Activated naive CD8-positive, alpha-beta T cell treated with anti-CD3 and anti-CD28 coated beads, Interleukin-2, amount 10 ng/mL, durations not matched to agents 7 days and 5 days (primary cell): ENCODE measurements around the gene TNFSF12. TPM values are rescaled to one million over a fixed set of nuclear protein-coding genes. Genes with fewer than 3 reads are reported as not detected.
"Not testable (repeated sequence)": the region's sequence is repeated elsewhere in the genome, so short reads cannot be mapped to it uniquely, and the experiment has no call there.

Experiments
- ATAC-seq: fragments of 150-1000 bp; cut with Tn5 transposase; one replicate; pipeline ENCODE4 v1.10.0; 2021; ENCODE audit warnings: low read depth, moderate library complexity
- POLR2A ChIA-PET: fragments of 350-600 bp; sonication (Branson Sonifier 250); formaldehyde crosslinking; loops from one replicate; lab custom pipeline; 2021; ENCODE audit warnings: antibody characterized with exemption; lab: Charles Lee
- DNase-seq: peaks from one replicate; pipeline ENCODE4 v3.0.0; 2021
- H3K27ac Mint-ChIP-seq: one replicate; pipeline ENCODE4 v1.8.0; 2022; ENCODE audit warnings: mild to moderate bottlenecking, mixed read lengths
- H3K27me3 Mint-ChIP-seq: one replicate; pipeline ENCODE4 v1.8.0; 2022; ENCODE audit warnings: mild to moderate bottlenecking, moderate library complexity, mixed read lengths
- H3K36me3 Mint-ChIP-seq: one replicate; pipeline ENCODE4 v1.8.0; 2021; ENCODE audit warnings: mild to moderate bottlenecking, mixed read lengths
- H3K4me1 Mint-ChIP-seq: one replicate; pipeline ENCODE4 v1.8.0; 2021; ENCODE audit warnings: mixed read lengths
- H3K4me3 Mint-ChIP-seq: one replicate; pipeline ENCODE4 v1.8.0; 2022; ENCODE audit warnings: mild to moderate bottlenecking, moderate library complexity, mixed read lengths
- H3K9me3 Mint-ChIP-seq: one replicate; pipeline ENCODE4 v1.8.0; 2021; ENCODE audit warnings: mixed read lengths
- total RNA-seq, 2 experiments: library from RNA; stranded (reverse); gene quantifications; one replicate each; pipeline ENCODE4 v1.2.3, GENCODE V29; 2021

The TNFSF12 gene
- total RNA-seq, 2 experiments from 2014 or later = 93.0 to 95.7 TPM

GRCh38 chr17:7588553-7589203 lies 39.8 kb downstream of the TNFSF12 start:
- Mint-ChIP-seq H3K4me3 (no peak overlapping the region), H3K27ac (no peak overlapping the region), H3K36me3 (peaks cover 11% of the 10 kb centered on the region), H3K4me1 (peaks cover 10% of the 10 kb centered on the region), H3K27me3 (no peaks in the 10 kb centered on the region), H3K9me3 (no peaks in the 10 kb centered on the region)
- ATAC-seq (no peak), DNase-seq (no peak)
- POLR2A ChIA-PET = interaction anchor here (0.9 to 2.4 kb wide), 9 partner anchors 9 to 152 kb away, joined by 3 to 10 read pairs (median 4); partner anchors contain the start of genes CD68, FGF11 and TP53

- H3K27me3 Mint-ChIP-seq = no peaks in the 10 kb centered on the region
- DNase-seq = peak; percentile 81
- POLR2A ChIA-PET = interaction anchor here (0.9 to 2.4 kb wide), 9 partner anchors 10 to 152 kb away, joined by 3 to 10 read pairs (median 4); partner anchors contain the start of genes CD68, FGF11 and TP53
- H3K4me1 Mint-ChIP-seq = peaks cover 9% of the 10 kb centered on the region
- no peak overlapping the region for H3K4me3 Mint-ChIP-seq
- H3K27ac Mint-ChIP-seq = no peak overlapping the region
- ATAC-seq = peak; percentile 81
- no peaks in the 10 kb centered on the region for H3K9me3 Mint-ChIP-seq
- H3K36me3 Mint-ChIP-seq = peaks cover 16% of the 10 kb centered on the region
Observed at GRCh38 chr17:7589204-7589868, 40.5 kb downstream of the TNFSF12 start.

GRCh38 chr17:7589891-7590691 lies 41.2 kb downstream of the TNFSF12 start, which contains the start of gene SOX15:
TSS of gene SOX15 (minus strand) at chr17:7590094. CDS start at chr17:7589676, 418 bp downstream.
- Mint-ChIP-seq H3K9me3 (no peaks in the 10 kb centered on the region), H3K4me1 (peaks cover 4% of the 10 kb centered on the region), H3K4me3 (no peak within 1 kb of the TSS), H3K27ac (peak within 1 kb of the TSS; percentile 49), H3K27me3 (no peaks in the 10 kb centered on the region), H3K36me3 (peaks cover 16% of the 10 kb centered on the region)
- POLR2A ChIA-PET = interaction anchor here (0.9 to 2.4 kb wide), 9 partner anchors 10 to 153 kb away, joined by 3 to 10 read pairs (median 4); partner anchors contain the start of genes CD68, FGF11 and TP53
- ATAC-seq (no peak), DNase-seq (no peak)

- POLR2A ChIA-PET = interaction anchor here (1.7 to 2.4 kb wide), 2 partner anchors 15 to 96 kb away, joined by 4 to 10 read pairs; partner anchors contain the start of gene TP53
- Mint-ChIP-seq H3K27me3 (no peaks in the 10 kb centered on the region), H3K27ac (peak overlapping the region; percentile 49), H3K36me3 (peaks cover 21% of the 10 kb centered on the region), H3K9me3 (no peaks in the 10 kb centered on the region), H3K4me1 (peaks cover 3% of the 10 kb centered on the region), H3K4me3 (no peak overlapping the region)
- DNase-seq (no peak), ATAC-seq (no peak)
Observed at GRCh38 chr17:7590743-7591142, 41.9 kb downstream of the TNFSF12 start.

- H3K36me3 Mint-ChIP-seq = peaks cover 21% of the 10 kb centered on the region
- DNase-seq (no peak), ATAC-seq (no peak)
- POLR2A ChIA-PET = interaction anchor here (1.7 kb wide), 1 partner anchor 16 kb away, joined by 4 read pairs; no protein-coding TSS in a partner anchor
- peaks cover 3% of the 10 kb centered on the region for H3K4me1 Mint-ChIP-seq
- no peaks in the 10 kb centered on the region for H3K27me3 Mint-ChIP-seq
- H3K4me3 Mint-ChIP-seq = no peak overlapping the region
- no peak overlapping the region for H3K27ac Mint-ChIP-seq
- no peaks in the 10 kb centered on the region for H3K9me3 Mint-ChIP-seq
Observed at GRCh38 chr17:7591596-7591995, 42.7 kb downstream of the TNFSF12 start.

GRCh38 chr17:7592422-7593021 lies 43.7 kb downstream of the TNFSF12 start:
- H3K9me3 Mint-ChIP-seq = no peaks in the 10 kb centered on the region
- POLR2A ChIA-PET = no interaction called here
- no peak for DNase-seq
- H3K4me1 Mint-ChIP-seq = no peaks in the 10 kb centered on the region
- peaks cover 21% of the 10 kb centered on the region for H3K36me3 Mint-ChIP-seq
- no peak overlapping the region for H3K4me3 Mint-ChIP-seq
- no peaks in the 10 kb centered on the region for H3K27me3 Mint-ChIP-seq
- no peak for ATAC-seq
- no peak overlapping the region for H3K27ac Mint-ChIP-seq

- Mint-ChIP-seq H3K27me3 (no peaks in the 10 kb centered on the region), H3K4me3 (no peak overlapping the region), H3K36me3 (peaks cover 21% of the 10 kb centered on the region), H3K9me3 (no peaks in the 10 kb centered on the region), H3K4me1 (no peaks in the 10 kb centered on the region), H3K27ac (no peak overlapping the region)
- DNase-seq = no peak
- no peak for ATAC-seq
- POLR2A ChIA-PET = no interaction called here
Observed at GRCh38 chr17:7593296-7593695, 44.4 kb downstream of the TNFSF12 start.

GRCh38 chr17:7597561-7597960 lies 48.7 kb downstream of the TNFSF12 start:
- peaks cover 29% of the 10 kb centered on the region for H3K36me3 Mint-ChIP-seq

GRCh38 chr17:7606280-7606679 lies 57.4 kb downstream of the TNFSF12 start:
- ATAC-seq = no peak
- Mint-ChIP-seq H3K27me3 (no peaks in the 10 kb centered on the region), H3K27ac (no peak overlapping the region), H3K4me1 (peaks cover 8% of the 10 kb centered on the region), H3K36me3 (peaks cover 16% of the 10 kb centered on the region), H3K9me3 (no peaks in the 10 kb centered on the region), H3K4me3 (no peak overlapping the region)
- POLR2A ChIA-PET = no interaction called here
- no peak for DNase-seq

More at GRCh38 chr17:7597561-7597960, 48.7 kb downstream of the TNFSF12 start:
- DNase-seq, H3K27me3 Mint-ChIP-seq, H3K4me3 Mint-ChIP-seq, ATAC-seq, H3K9me3 Mint-ChIP-seq, H3K4me1 Mint-ChIP-seq, POLR2A ChIA-PET, H3K27ac Mint-ChIP-seq: not testable (repeated sequence)

Other genes starting within 250 kb of the TNFSF12 start
- 100 to 1,000 TPM; 420 to 451 TPM for gene EIF5A, start 241.4 kb upstream of the TNFSF12 start, total RNA-seq
- 10 to 100 TPM; 97.1 to 98.5 TPM for gene GPS2, start 233.7 kb upstream of the TNFSF12 start, total RNA-seq
- gene NEURL4, start 219.7 kb upstream of the TNFSF12 start, total RNA-seq = 10 to 100 TPM; 53.4 to 58.6 TPM
- 100 to 1,000 TPM; 710 to 756 TPM for gene ACAP1, start 212.5 kb upstream of the TNFSF12 start, total RNA-seq
- 1 to 10 TPM; 8.1 to 8.7 TPM for gene KCTD11, start 196.9 kb upstream of the TNFSF12 start, total RNA-seq
- gene TMEM95, start 193.9 kb upstream of the TNFSF12 start, total RNA-seq = not detected
- gene TNK1, start 168.0 kb upstream of the TNFSF12 start, total RNA-seq = 1 to 10 TPM; 5.2 to 6.5 TPM
- 10 to 100 TPM; 79.3 to 82.1 TPM for gene PLSCR3, start 154.5 kb upstream of the TNFSF12 start, total RNA-seq
- gene TMEM256, start 145.0 kb upstream of the TNFSF12 start, total RNA-seq = 10 to 100 TPM; 52.9 to 55.6 TPM
- gene NLGN2, start 141.2 kb upstream of the TNFSF12 start, total RNA-seq = 1 to 10 TPM; 8.0 to 8.7 TPM
- not detected for gene SPEM1, start 128.7 kb upstream of the TNFSF12 start, total RNA-seq
- not detected for gene SPEM2, start 123.4 kb upstream of the TNFSF12 start, total RNA-seq
- not detected for gene SPEM3, start 120.2 kb upstream of the TNFSF12 start, total RNA-seq
- gene TMEM102, start 113.6 kb upstream of the TNFSF12 start, total RNA-seq = 10 to 100 TPM; 15.7 to 17.7 TPM
- gene FGF11, start 109.5 kb upstream of the TNFSF12 start, total RNA-seq = 10 to 100 TPM; 25.4 to 28.5 TPM
- gene CHRNB1, start 104.0 kb upstream of the TNFSF12 start, total RNA-seq = 10 to 100 TPM; 15.2 to 15.7 TPM
- 10 to 100 TPM; 56.0 to 58.6 TPM for gene ZBTB4, start 69.4 kb upstream of the TNFSF12 start, total RNA-seq
- not detected for gene SLC35G6, start 67.6 kb upstream of the TNFSF12 start, total RNA-seq
- gene POLR2A, start 64.7 kb upstream of the TNFSF12 start, total RNA-seq = 100 to 1,000 TPM; 192 to 214 TPM
- gene TNFSF13, start 9.7 kb downstream of the TNFSF12 start, total RNA-seq = 1 to 10 TPM; 8.2 to 8.4 TPM
- 10 to 100 TPM; 43.7 to 50.2 TPM for gene SENP3, start 12.9 kb downstream of the TNFSF12 start, total RNA-seq
- gene CD68, start 30.6 kb downstream of the TNFSF12 start, total RNA-seq = 10 to 100 TPM; 32.5 to 33.9 TPM
- 10 to 100 TPM; 50.2 TPM for gene MPDU1, start 34.8 kb downstream of the TNFSF12 start, total RNA-seq
- gene SOX15, start 41.0 kb downstream of the TNFSF12 start, total RNA-seq = under 1 TPM; 0.30 to 0.57 TPM
- gene FXR2, start 65.8 kb downstream of the TNFSF12 start, total RNA-seq = 10 to 100 TPM; 37.7 to 38.2 TPM
- 10 to 100 TPM; 40.0 to 41.2 TPM for gene SAT2, start 78.8 kb downstream of the TNFSF12 start, total RNA-seq
- gene SHBG, start 81.1 kb downstream of the TNFSF12 start, total RNA-seq = not detected
- gene ATP1B2, start 101.9 kb downstream of the TNFSF12 start, total RNA-seq = under 1 TPM; 0.14 to 0.42 TPM
- gene TP53, start 138.4 kb downstream of the TNFSF12 start, total RNA-seq = 100 to 1,000 TPM; 128 to 131 TPM
- gene WRAP53, start 139.4 kb downstream of the TNFSF12 start, total RNA-seq = 10 to 100 TPM; 19.3 to 19.4 TPM
- gene EFNB3, start 156.1 kb downstream of the TNFSF12 start, total RNA-seq = not detected
- not detected for gene DNAH2, start 168.7 kb downstream of the TNFSF12 start, total RNA-seq